ENCODE measurements around the gene LDLR. TPM values are rescaled to one million over a fixed set of nuclear protein-coding genes. Genes with fewer than 3 reads are reported as not detected.
"Not testable (repeated sequence)": the region's sequence is repeated elsewhere in the genome, so short reads cannot be mapped to it uniquely, and the experiment has no call there.

The LDLR gene
- total RNA-seq, 2 experiments from 2014 or later, result 117 to 123 TPM

- H3K4me1 Mint-ChIP-seq (ENCODE audit: low read depth); POLR2A ChIA-PET; H3K9me3 Mint-ChIP-seq (ENCODE audit: insufficient read depth); H3K27ac Mint-ChIP-seq; H3K27me3 Mint-ChIP-seq (ENCODE audit: low read depth); H3K4me3 Mint-ChIP-seq; ATAC-seq; CTCF ChIA-PET; H3K36me3 Mint-ChIP-seq (ENCODE audit: low read depth); DNase-seq: not testable (repeated sequence)
These were observed 89.8 kb downstream of the LDLR start for GRCh38 chr19:11179145-11179465.

GRCh38 chr19:11179716-11180297 is 90.5 kb downstream of the LDLR start:
- no peak for ATAC-seq
- ChIA-PET CTCF (no interaction called here), POLR2A (interaction anchor here (0.6 kb wide), 1 partner anchor 197 kb away, joined by 5 read pairs; no protein-coding TSS in a partner anchor)
- H3K4me3 Mint-ChIP-seq, result no peak overlapping the region
- peaks cover 9% of the 10 kb centered on the region for H3K4me1 Mint-ChIP-seq (ENCODE audit: low read depth)
- peaks cover 11% of the 10 kb centered on the region for H3K27me3 Mint-ChIP-seq (ENCODE audit: low read depth)
- no peaks in the 10 kb centered on the region for H3K36me3 Mint-ChIP-seq (ENCODE audit: low read depth)
- no peak overlapping the region for H3K27ac Mint-ChIP-seq
- DNase-seq, result no peak
- no peaks in the 10 kb centered on the region for H3K9me3 Mint-ChIP-seq (ENCODE audit: insufficient read depth)

GRCh38 chr19:11180346-11180745 is 91.1 kb downstream of the LDLR start:
- ATAC-seq (no peak), DNase-seq (no peak)
- H3K27me3 Mint-ChIP-seq (ENCODE audit: low read depth), result peaks cover 11% of the 10 kb centered on the region
- no peak overlapping the region for H3K4me3 Mint-ChIP-seq
- no peak overlapping the region for H3K27ac Mint-ChIP-seq
- ChIA-PET CTCF (no interaction called here), POLR2A (no interaction called here)
- H3K4me1 Mint-ChIP-seq (ENCODE audit: low read depth), result peaks cover 9% of the 10 kb centered on the region
- H3K9me3 Mint-ChIP-seq (ENCODE audit: insufficient read depth), result no peaks in the 10 kb centered on the region
- H3K36me3 Mint-ChIP-seq (ENCODE audit: low read depth), result no peaks in the 10 kb centered on the region

GRCh38 chr19:11180975-11181374 is 91.7 kb downstream of the LDLR start:
- DNase-seq, H3K27ac Mint-ChIP-seq: not testable (repeated sequence)

GRCh38 chr19:11181488-11181887 is 92.2 kb downstream of the LDLR start:
- Mint-ChIP-seq H3K4me1 (ENCODE audit: low read depth) (peaks cover 9% of the 10 kb centered on the region), H3K4me3 (no peak overlapping the region), H3K9me3 (ENCODE audit: insufficient read depth) (no peaks in the 10 kb centered on the region), H3K27ac (no peak overlapping the region), H3K27me3 (ENCODE audit: low read depth) (peaks cover 11% of the 10 kb centered on the region), H3K36me3 (ENCODE audit: low read depth) (no peaks in the 10 kb centered on the region)
- ChIA-PET CTCF (no interaction called here), POLR2A (no interaction called here)
- ATAC-seq, result no peak
- no peak for DNase-seq

More at GRCh38 chr19:11180975-11181374, 91.7 kb downstream of the LDLR start:
- H3K4me1 Mint-ChIP-seq (ENCODE audit: low read depth); H3K4me3 Mint-ChIP-seq; H3K9me3 Mint-ChIP-seq (ENCODE audit: insufficient read depth); H3K36me3 Mint-ChIP-seq (ENCODE audit: low read depth); CTCF ChIA-PET; POLR2A ChIA-PET; ATAC-seq: not testable (repeated sequence)
- H3K27me3 Mint-ChIP-seq (ENCODE audit: low read depth), result peaks cover 11% of the 10 kb centered on the region

Small RNA genes lying within 50 kb of the gene (microRNA-seq; reads per million reads assigned to microRNA genes)
- 1.7 reads per million for gene MIR6886

Other genes with a start within 250 kb of the LDLR start
- gene C19orf38, start 241.0 kb upstream of the LDLR start, total RNA-seq, result 1 to 10 TPM; 1.1 to 2.2 TPM
- gene CARM1, start 217.9 kb upstream of the LDLR start, total RNA-seq, result 10 to 100 TPM; 33.2 to 33.4 TPM
- 10 to 100 TPM; 20.4 to 20.5 TPM for gene YIPF2, start 160.8 kb upstream of the LDLR start, total RNA-seq
- gene TIMM29, start 160.7 kb upstream of the LDLR start, total RNA-seq, result 10 to 100 TPM; 20.2 to 23.0 TPM
- 100 to 1,000 TPM; 108 to 115 TPM for gene SMARCA4, start 128.4 kb upstream of the LDLR start, total RNA-seq
- 10 to 100 TPM; 92.6 to 94.0 TPM for gene SPC24, start 66.3 kb downstream of the LDLR start, total RNA-seq
- gene KANK2, start 108.1 kb downstream of the LDLR start, total RNA-seq, result 1 to 10 TPM; 6.1 to 8.0 TPM
- gene ANGPTL8, start 150.2 kb downstream of the LDLR start, total RNA-seq, result not detected
- under 1 TPM; 0.13 to 0.76 TPM for gene DOCK6, start 173.1 kb downstream of the LDLR start, total RNA-seq
- not detected for gene TSPAN16, start 206.7 kb downstream of the LDLR start, total RNA-seq

Measured in activated CD8-positive, alpha-beta T cell treated with anti-CD3 and anti-CD28 coated beads, Interleukin-2, amount 10 ng/mL, durations not matched to agents 7 days and 5 days (primary cell).